SK-N-SH (cell line): Measurements from ENCODE around the gene RHEBL1. TPM values are rescaled to one million over a fixed set of nuclear protein-coding genes. Genes with fewer than 3 reads are reported as not detected.
A peak's percentile ranks its signal among the peaks of the same experiment; 100 is the strongest.
"Not testable (repeated sequence)": the region's sequence is repeated elsewhere in the genome, so short reads cannot be mapped to it uniquely, and the experiment has no call there.

Experiments used
- CTCF ChIA-PET: fragments of 300-600, 350-600 bp; formaldehyde crosslinking; extraction: SDS; loops from one replicate; lab custom pipeline; 2021; lab: Yijun Ruan, JAX
- POLR2A ChIA-PET: fragments of 350-600 bp; sonication (Branson Sonifier 250); formaldehyde crosslinking; extraction: SDS; loops from one replicate; lab custom pipeline; 2020; ENCODE audit warnings: antibody characterized with exemption, inconsistent platforms; lab: Yijun Ruan, JAX
- DNase-seq: peaks from one replicate; pipeline ENCODE4 v3.0.0; 2012
- H2AFZ ChIP-seq: fragments of 200-600 bp; sonication (generic); 2 replicates; pipeline ENCODE4 v1.8.1; 2016; ENCODE audit warnings: antibody characterized with exemption, mild to moderate bottlenecking, low read depth
- H3F3A ChIP-seq: fragments of 200-600 bp; sonication (generic); replicated peaks from 2 replicates; pipeline ENCODE3; 2016; ENCODE audit warnings: antibody characterized with exemption, mild to moderate bottlenecking; ENCODE audit not compliant: insufficient read depth
- H3K27ac ChIP-seq, 2 experiments: fragments of 200-500 bp in 1 of 2; fragments of 200-600 bp in 1 of 2; sonication (Bioruptor generic) in 1 of 2; sonication (generic), shearing (Covaris generic) in 1 of 2; 2 replicates each; pipeline versions ENCODE4 v1.5.1 to v1.6.1; 2014 to 2016; ENCODE audit warnings: low read depth in 2 of 2, inconsistent platforms in 1 of 2, low read length in 1 of 2, mild to moderate bottlenecking in 1 of 2, mixed read lengths in 1 of 2
- H3K27me3 ChIP-seq: fragments of 200-600 bp; sonication (generic), shearing (Covaris generic); 2 replicates; pipeline ENCODE4 v1.6.1; 2016; ENCODE audit warnings: mixed run types; ENCODE audit not compliant: insufficient read depth
- H3K36me3 ChIP-seq, 2 experiments: fragments of 200-500 bp in 1 of 2; fragments of 200-600 bp in 1 of 2; sonication (Bioruptor generic) in 1 of 2; sonication (generic) in 1 of 2; replicated peaks in 1 of 2; 2 replicates each; pipeline versions ENCODE3 to v1.5.1; 2014 to 2016; ENCODE audit warnings: low read length in 1 of 2, mild to moderate bottlenecking in 1 of 2; ENCODE audit not compliant: insufficient read depth in 2 of 2, control insufficient read depth in 1 of 2
- H3K4me1 ChIP-seq, 2 experiments: fragments of 200-500 bp in 1 of 2; fragments of 200-600 bp in 1 of 2; sonication (Bioruptor generic) in 1 of 2; sonication (generic), shearing (Covaris generic) in 1 of 2; 2 replicates each; pipeline versions ENCODE4 v1.5.1 to v1.6.1; 2014 to 2016; ENCODE audit warnings: low read depth in 1 of 2, low read length in 1 of 2, mixed run types in 1 of 2; ENCODE audit not compliant: insufficient read depth in 2 of 2, control insufficient read depth in 1 of 2
- H3K4me2 ChIP-seq: fragments of 200-600 bp; sonication (generic), shearing (Covaris generic); 2 replicates; pipeline ENCODE4 v1.6.1; 2017; ENCODE audit warnings: mixed run types
- H3K4me3 ChIP-seq, 2 experiments: fragments of 200-500 bp in 1 of 2; fragments of 200-600 bp in 1 of 2; sonication (Bioruptor generic) in 1 of 2; sonication (generic), shearing (Covaris generic) in 1 of 2; 2 replicates each; pipeline versions ENCODE4 v1.5.1 to v1.8.1; 2014 to 2016; ENCODE audit warnings: low read depth in 2 of 2, inconsistent platforms in 1 of 2, low read length in 1 of 2, mild to moderate bottlenecking in 1 of 2, mixed read lengths in 1 of 2, moderate library complexity in 1 of 2
- H3K79me2 ChIP-seq: fragments of 200-600 bp; sonication (generic); 2 replicates; pipeline ENCODE4 v1.8.1; 2017; ENCODE audit warnings: mild to moderate bottlenecking; ENCODE audit not compliant: insufficient read depth
- H3K9ac ChIP-seq: fragments of 200-600 bp; sonication (generic); 2 replicates; pipeline ENCODE4 v1.6.1; 2017; ENCODE audit warnings: mixed run types
- H3K9me2 ChIP-seq: fragments of 200-600 bp; sonication (generic); 2 replicates; pipeline ENCODE4 v1.6.1; 2017; ENCODE audit warnings: mixed run types
- H3K9me3 ChIP-seq: fragments of 200-600 bp; sonication (generic); 2 replicates; pipeline ENCODE4 v1.6.1; 2017; ENCODE audit warnings: mixed run types, mild to moderate bottlenecking, moderate library complexity
- H4K20me1 ChIP-seq: fragments of 200-600 bp; sonication (generic); 2 replicates; pipeline ENCODE4 v1.6.1; 2017; ENCODE audit warnings: mild to moderate bottlenecking, mixed run types; ENCODE audit not compliant: insufficient read depth
- CTCF ChIP-seq: fragments of 200-600 bp; sonication (generic); IDR thresholded peaks from 2 replicates; pipeline ENCODE4 v1.6.1; 2017; ENCODE audit warnings: antibody characterized with exemption, mild to moderate bottlenecking, moderate library complexity
- ELF1 ChIP-seq: IDR thresholded peaks from 2 replicates; pipeline ENCODE4 v1.4.0; 2012
- EZH2phosphoT487 ChIP-seq: fragments of 200-600 bp; sonication (generic); IDR thresholded peaks from 2 replicates; pipeline ENCODE4 v1.6.1; 2017; ENCODE audit warnings: low read depth, mixed run types, mild to moderate bottlenecking, antibody characterized with exemption, moderate library complexity, borderline replicate concordance
- FOSL2 ChIP-seq: IDR thresholded peaks from 2 replicates; pipeline ENCODE4 v1.4.0; 2012; ENCODE audit warnings: low read depth, mild to moderate bottlenecking, moderate library complexity, borderline replicate concordance
- FOXJ3 ChIP-seq: sonication (generic); formaldehyde crosslinking; IDR thresholded peaks from 2 replicates; pipeline ENCODE4 v1.5.1; 2020; ENCODE audit warnings: mild to moderate bottlenecking, missing genetic modification reagents
- GATA2 ChIP-seq: sonication (generic); formaldehyde crosslinking; IDR thresholded peaks from 2 replicates; pipeline ENCODE4 v1.5.0; 2020; ENCODE audit warnings: mild to moderate bottlenecking, missing genetic modification reagents
- JUND ChIP-seq: IDR thresholded peaks from 2 replicates; pipeline ENCODE4 v1.4.0; 2012
- NFIC ChIP-seq: IDR thresholded peaks from 2 replicates; pipeline ENCODE4 v1.4.0; 2012; ENCODE audit warnings: borderline replicate concordance
- RCOR1 ChIP-seq: fragments of 150-350 bp; IDR thresholded peaks from 2 replicates; pipeline ENCODE4 v1.6.1; 2017; ENCODE audit warnings: antibody characterized with exemption, low read length
- REST ChIP-seq: IDR thresholded peaks from 2 replicates; pipeline ENCODE4 v1.6.1; 2012; ENCODE audit warnings: mild to moderate bottlenecking, low read depth, low read length, moderate library complexity
- RFX5 ChIP-seq: IDR thresholded peaks from 2 replicates; pipeline ENCODE4 v1.6.1; 2012; ENCODE audit warnings: mild to moderate bottlenecking, improper control_type of control experiment, low read length
- RXRA ChIP-seq: IDR thresholded peaks from 2 replicates; pipeline ENCODE4 v1.4.0; 2012; ENCODE audit warnings: low read depth, mild to moderate bottlenecking, borderline replicate concordance
- SIN3A ChIP-seq: IDR thresholded peaks from 2 replicates; pipeline ENCODE4 v1.6.1; 2012; ENCODE audit warnings: low read depth, mild to moderate bottlenecking, low read length, moderate library complexity, borderline replicate concordance
- TCF12 ChIP-seq: IDR thresholded peaks from 2 replicates; pipeline ENCODE4 v1.4.0; 2012
- TEAD4 ChIP-seq: IDR thresholded peaks from 2 replicates; pipeline ENCODE4 v1.4.0; 2012; ENCODE audit warnings: mild to moderate bottlenecking, borderline replicate concordance; ENCODE audit not compliant: insufficient read depth
- WGBS: methylation state at CpG from one replicate; pipeline ENCODE4 v1.1.6; 2017; ENCODE audit warnings: low lambda C conversion rate; 5-methylcytosine and 5-hydroxymethylcytosine counted together
- polyA plus RNA-seq, 3 experiments: library from polyadenylated mRNA; depleted of rRNA; stranded (reverse); fragments of >200 nt; gene quantifications; 2 replicates each; pipeline ENCODE4 v1.2.3, GENCODE V29; 2012
- TF ChIP-seq, protein P1 (sequence below): IDR thresholded peaks from 2 replicates; pipeline ENCODE4 v1.4.0; 2012; ENCODE audit warnings: low read depth

The RHEBL1 gene
- polyA plus RNA-seq, 1 of the 3 experiments (the other 2 are of a cell fraction), result 2.2 TPM

DNA sequence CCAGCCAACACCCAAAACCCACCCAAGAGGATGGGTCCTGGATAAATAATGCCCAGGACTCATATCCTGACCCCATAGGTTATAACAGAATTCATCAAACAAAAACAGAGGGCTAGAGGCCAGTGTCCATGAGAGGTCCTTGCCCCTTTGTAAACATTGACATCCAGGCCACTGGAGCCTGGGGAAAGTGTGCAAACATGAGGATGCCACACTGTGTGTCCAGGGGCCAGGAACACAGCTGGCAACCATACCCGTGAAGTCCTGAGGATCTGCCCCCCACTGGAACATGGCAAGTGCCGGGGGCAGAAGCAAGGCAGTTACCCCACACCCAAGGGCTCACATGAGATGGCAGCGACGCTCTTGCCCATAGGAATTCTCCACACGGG, 5.0 kb downstream of the RHEBL1 start:
- no peak for DNase-seq
- H3K27me3 ChIP-seq, result no peaks in the 10 kb centered on the region
- H3K9me3 ChIP-seq, result no peaks in the 10 kb centered on the region
- TF ChIP-seq JUND, result no peak
- no peak for TF ChIP-seq GATA2 (CRISPR knock-in tag)
- TF ChIP-seq TCF12, result no peak
- TF ChIP-seq SIN3A, result no peak
- CTCF ChIA-PET, result interaction anchor here (0.6 to 15.9 kb wide), 33 partner anchors 9 to 278 kb away, joined by 3 to 300 read pairs (median 5); partner anchors contain the start of genes DHH, LMBR1L and TUBA1B
- H2AFZ ChIP-seq, result no peak overlapping the region
- 81% methylated on average over 3 of the region's 5 CpGs for WGBS
- no peak overlapping the region for H3K4me2 ChIP-seq
- no peak overlapping the region for H3K9ac ChIP-seq
- H3K4me3 ChIP-seq, result no peak overlapping the region
- no peaks in the 10 kb centered on the region for H4K20me1 ChIP-seq
- H3K79me2 ChIP-seq, result peaks cover 18% of the 10 kb centered on the region
- no peaks in the 10 kb centered on the region for H3F3A ChIP-seq
- POLR2A ChIA-PET, result interaction anchor here (0.6 to 1.3 kb wide), 6 partner anchors 27 to 168 kb away, joined by 3 to 4 read pairs (median 3); partner anchors contain the start of gene TUBA1B
- H3K36me3 ChIP-seq, result no peaks in the 10 kb centered on the region
- H3K9me2 ChIP-seq, result no peaks in the 10 kb centered on the region
- H3K4me1 ChIP-seq, result peaks cover 3 to 8% of the 10 kb centered on the region in 2 experiments; a peak in 1 of 4 replicates
- no peak overlapping the region for H3K27ac ChIP-seq

DNA sequence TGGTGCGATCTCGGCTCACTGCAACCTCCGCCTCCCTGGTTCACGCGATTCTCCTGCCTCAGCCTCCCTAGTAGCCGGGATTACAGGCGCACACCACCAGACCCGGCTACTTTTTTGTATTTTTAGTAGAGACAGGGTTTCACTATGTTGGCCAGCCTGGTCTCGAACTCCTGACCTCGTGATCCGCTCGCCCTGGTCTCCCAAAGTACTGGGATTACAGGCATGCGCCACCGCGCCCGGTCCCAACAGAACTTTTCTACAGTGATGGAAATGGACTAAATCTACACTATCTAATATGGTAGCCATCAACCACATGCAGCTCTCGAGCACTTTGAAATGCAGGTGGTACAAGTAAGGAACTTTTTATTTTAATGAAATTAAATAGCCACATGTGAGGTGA, 7.9 kb downstream of the RHEBL1 start:
- peaks cover 4 to 25% of the 10 kb centered on the region in 2 experiments; a peak in 3 of 4 replicates for H3K4me1 ChIP-seq
- H2AFZ ChIP-seq, POLR2A ChIA-PET, H3K27ac ChIP-seq, DNase-seq, H3K36me3 ChIP-seq, H3K27me3 ChIP-seq, H3K9ac ChIP-seq, H3K9me3 ChIP-seq, H3K4me3 ChIP-seq, H3K4me2 ChIP-seq, H3F3A ChIP-seq, H3K9me2 ChIP-seq: not testable (repeated sequence)
- WGBS, result 96% methylated on average over 17 of the region's 17 CpGs
- H4K20me1 ChIP-seq, result peaks cover 22% of the 10 kb centered on the region
- CTCF ChIA-PET, result interaction anchor here (1.2 to 15.9 kb wide), 5 partner anchors 18 to 69 kb away, joined by 3 to 300 read pairs (median 26); partner anchors contain the start of genes DHH and TUBA1B
- H3K79me2 ChIP-seq, result peaks cover 46% of the 10 kb centered on the region

GRCh38 chr12:49061157-49061650, 8.6 kb downstream of the RHEBL1 start:
- H3F3A ChIP-seq, result peaks cover 8% of the 10 kb centered on the region
- ChIA-PET POLR2A (no interaction called here), CTCF (interaction anchor here (0.7 to 15.9 kb wide), 6 partner anchors 16 to 69 kb away, joined by 3 to 300 read pairs (median 34); partner anchors contain the start of gene DHH)
- peak overlapping the region; percentile 88 for H2AFZ ChIP-seq
- H3K36me3 ChIP-seq, result no peaks in the 10 kb centered on the region
- H3K9me2 ChIP-seq, result no peaks in the 10 kb centered on the region
- peaks cover 11 to 31% of the 10 kb centered on the region in 2 experiments; a peak in 3 of 4 replicates for H3K4me1 ChIP-seq
- no peaks in the 10 kb centered on the region for H3K9me3 ChIP-seq
- H3K27me3 ChIP-seq, result no peaks in the 10 kb centered on the region
- no peak for DNase-seq
- H3K4me2 ChIP-seq, result peak overlapping the region; percentile 96
- peak overlapping the region; percentile 90 to 96 for H3K4me3 ChIP-seq
- H4K20me1 ChIP-seq, result peaks cover 29% of the 10 kb centered on the region
- H3K27ac ChIP-seq, result peak overlapping the region; percentile 93 to 97
- peak overlapping the region; percentile 98 for H3K9ac ChIP-seq
- peaks cover 53% of the 10 kb centered on the region for H3K79me2 ChIP-seq
- WGBS, result 3% methylated on average over 16 of the region's 16 CpGs
- TF ChIP-seq JUND (no peak), RCOR1 (no peak), RXRA (no peak), FOSL2 (no peak), GATA2 (CRISPR knock-in tag) (no peak), RFX5 (no peak), SIN3A (no peak), REST (no peak), CTCF (no peak), EZH2phosphoT487 (no peak), TEAD4 (no peak), FOXJ3 (CRISPR knock-in tag) (no peak), NFIC (no peak), ELF1 (no peak)
- TF ChIP-seq, protein P1, sequence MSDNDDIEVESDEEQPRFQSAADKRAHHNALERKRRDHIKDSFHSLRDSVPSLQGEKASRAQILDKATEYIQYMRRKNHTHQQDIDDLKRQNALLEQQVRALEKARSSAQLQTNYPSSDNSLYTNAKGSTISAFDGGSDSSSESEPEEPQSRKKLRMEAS, result no peak
